Ramos (cell line): ENCODE results near the gene BTBD17.
"Not testable (repeated sequence)": the region's sequence is repeated elsewhere in the genome, so short reads cannot be mapped to it uniquely, and the experiment has no call there.

ENCODE experiments used
- in situ Hi-C: fragments of 300-500 bp; cut with MboI; formaldehyde crosslinking; loops from one replicate; pipeline ENCODE4 v1.14.3; 2022; ENCODE audit warnings: low sequenced_read_pairs; ENCODE audit not compliant: unreplicated experiment

The BTBD17 gene, protein sequence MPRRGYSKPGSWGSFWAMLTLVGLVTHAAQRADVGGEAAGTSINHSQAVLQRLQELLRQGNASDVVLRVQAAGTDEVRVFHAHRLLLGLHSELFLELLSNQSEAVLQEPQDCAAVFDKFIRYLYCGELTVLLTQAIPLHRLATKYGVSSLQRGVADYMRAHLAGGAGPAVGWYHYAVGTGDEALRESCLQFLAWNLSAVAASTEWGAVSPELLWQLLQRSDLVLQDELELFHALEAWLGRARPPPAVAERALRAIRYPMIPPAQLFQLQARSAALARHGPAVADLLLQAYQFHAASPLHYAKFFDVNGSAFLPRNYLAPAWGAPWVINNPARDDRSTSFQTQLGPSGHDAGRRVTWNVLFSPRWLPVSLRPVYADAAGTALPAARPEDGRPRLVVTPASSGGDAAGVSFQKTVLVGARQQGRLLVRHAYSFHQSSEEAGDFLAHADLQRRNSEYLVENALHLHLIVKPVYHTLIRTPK

DNA sequence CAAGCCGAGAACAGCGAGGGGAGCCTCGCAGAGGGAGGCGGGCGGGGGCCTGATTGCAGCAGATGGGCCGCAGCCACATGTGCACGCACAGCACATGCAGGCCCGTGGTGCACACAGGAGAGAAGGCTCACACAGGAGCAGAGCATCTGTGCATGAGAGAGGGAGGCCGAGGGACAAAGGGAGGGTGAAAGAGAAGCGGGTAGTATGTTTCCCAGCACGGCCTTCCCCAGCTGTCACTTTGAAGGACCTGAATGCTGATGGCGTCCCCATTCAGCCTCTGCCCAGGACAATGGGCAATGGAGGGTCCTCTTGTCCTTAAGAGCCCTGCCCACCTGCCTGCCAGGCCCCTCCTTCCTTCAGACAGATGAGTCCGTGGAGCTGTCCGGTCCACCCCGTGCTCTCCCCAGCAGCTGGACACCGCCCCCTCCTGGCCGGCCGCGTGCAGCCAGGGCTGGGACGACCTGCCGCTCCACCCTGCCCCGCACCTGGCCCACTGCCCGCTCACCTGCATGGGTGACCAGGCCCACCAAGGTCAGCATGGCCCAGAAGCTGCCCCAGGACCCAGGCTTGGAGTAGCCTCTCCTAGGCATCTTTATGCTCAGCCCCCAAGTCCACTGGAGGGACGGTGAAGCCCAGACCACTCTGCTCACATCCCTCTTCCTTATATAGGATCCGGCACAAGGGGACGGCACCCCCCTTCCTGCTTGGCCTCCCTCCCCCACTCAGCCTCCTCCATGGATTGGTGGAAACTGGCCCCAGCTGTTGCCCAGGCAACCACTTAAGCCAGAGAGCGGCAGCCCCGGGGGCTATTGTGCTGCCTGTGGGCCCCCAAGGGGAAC is at the start of gene BTBD17:
Gene BTBD17 (minus strand): TSS at position 639 of the 839 bp plus-strand sequence. CDS start 49 bp downstream, at position 590.
- in situ Hi-C loops, result no loop called here

DNA sequence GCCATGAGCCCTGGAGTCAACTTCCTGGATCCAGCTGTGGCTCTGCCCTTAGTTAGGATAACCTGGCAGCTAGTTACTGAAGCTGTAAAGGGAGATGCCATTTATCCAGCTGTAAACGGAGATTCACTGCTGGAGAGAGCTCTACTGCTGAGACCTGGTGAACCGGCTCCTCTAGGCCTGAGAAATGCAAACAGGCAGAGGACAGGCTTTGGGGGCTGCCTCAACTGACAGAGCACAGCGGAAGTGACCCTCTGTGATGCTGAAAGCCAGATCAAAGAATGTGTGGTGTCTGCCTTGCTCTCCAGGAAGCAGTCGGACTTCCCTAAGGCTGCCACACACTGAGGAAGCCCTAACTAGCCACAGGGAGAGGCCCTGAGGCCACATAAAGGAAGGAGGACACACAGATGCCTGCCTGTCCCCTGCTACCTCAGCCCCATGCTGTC is 48.4 kb upstream of the BTBD17 start:
- in situ Hi-C loops, result no loop called here

DNA sequence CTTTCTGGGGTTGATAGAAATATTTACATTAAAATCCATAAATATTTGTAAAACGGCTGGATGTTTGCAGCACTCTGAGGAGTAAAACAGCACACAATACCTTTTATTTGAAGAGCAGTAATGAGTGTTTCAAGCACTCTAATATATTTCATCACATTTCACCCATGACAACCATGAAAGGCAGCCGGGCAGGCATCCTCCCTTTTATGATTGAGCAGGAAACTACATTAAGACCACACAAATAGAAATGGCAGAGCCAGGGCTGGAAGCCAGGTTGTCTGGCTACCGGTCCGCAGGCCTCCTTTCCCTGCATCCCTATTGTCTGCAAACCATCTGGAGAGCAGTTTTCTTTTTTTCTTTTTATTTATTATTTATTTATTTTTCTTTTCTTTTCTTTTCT is 47.1 kb upstream of the BTBD17 start:
- in situ Hi-C loops, result no loop called here

DNA sequence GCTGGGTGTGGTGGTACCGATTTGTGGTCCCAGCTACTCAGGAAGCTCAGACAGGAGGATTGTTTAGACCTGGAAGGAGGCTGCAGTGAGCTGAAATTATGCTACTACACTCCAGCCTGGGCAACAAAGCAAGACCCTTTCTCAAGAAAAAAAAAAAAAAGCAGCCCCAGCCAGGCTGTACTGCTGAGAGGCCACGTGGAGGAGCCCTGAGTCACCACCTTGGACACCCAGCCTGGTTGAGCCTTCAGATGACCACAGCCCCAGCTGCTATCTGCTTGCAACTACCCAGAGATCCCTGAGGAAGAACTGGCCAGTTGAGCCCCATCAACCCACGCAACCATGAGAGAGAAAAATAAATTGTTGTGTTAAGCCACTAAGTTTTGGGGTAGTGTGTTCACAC is 46.6 kb upstream of the BTBD17 start:
- in situ Hi-C loops, result no loop called here

DNA sequence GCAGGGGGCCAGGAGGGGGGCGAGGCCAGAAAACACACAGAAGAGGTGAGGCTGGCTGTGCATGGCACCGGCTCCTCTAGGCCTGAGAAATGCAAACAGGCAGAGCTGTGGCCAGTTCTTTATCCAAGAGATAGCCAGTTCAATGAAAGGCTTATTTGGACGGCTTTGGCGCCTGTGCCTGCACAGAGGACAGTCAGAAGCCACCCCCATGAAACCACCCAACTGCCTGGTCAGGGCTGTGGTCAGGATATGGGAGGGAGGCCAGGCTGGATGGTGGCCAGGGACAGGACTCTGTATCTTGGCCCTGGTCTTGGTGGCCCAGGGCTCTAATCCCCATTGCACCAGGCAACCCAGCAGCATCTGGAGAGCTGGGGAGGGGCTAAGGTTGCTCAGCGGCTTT is 45.7 kb upstream of the BTBD17 start:
- in situ Hi-C loops, result no loop called here

DNA sequence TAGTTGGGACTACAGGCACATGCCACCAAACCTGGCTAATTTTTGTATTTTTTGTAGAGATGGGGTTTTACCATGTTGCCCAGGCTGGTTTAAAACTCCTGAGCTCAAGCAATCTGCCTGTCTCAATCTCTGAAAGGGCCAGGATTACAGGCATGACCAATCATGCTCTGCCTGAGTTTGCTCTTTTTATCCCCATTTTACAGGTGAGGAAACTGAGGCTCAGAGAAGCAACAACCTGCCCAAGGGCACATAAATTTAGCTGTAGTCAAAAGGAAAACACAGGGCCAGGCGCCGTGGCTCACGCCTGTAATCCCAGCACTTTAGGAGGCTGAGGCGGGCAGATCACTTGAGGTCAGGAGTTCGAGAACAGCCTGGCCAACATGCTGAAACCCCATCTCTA is 43.6 kb upstream of the BTBD17 start:
- in situ Hi-C loops, result not testable (repeated sequence)

DNA sequence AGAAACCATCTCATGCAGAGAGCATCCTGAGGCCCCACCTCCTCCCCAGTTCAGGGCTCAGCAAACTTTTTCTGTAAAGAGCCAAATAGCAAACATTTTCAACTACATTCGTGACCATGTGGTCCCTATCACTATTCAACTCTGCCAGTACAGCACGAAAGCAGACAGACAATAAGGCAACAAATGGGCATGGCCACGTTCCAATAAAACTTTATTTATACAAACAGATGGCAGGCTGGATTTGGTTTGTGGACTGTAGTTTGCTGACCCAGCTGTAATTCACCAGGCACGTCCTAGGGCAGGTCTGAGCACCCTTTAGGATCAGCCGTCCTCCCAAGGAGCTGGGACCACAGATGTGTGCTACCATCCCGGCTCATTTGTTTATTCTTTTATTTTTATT is 43.1 kb upstream of the BTBD17 start:
- in situ Hi-C loops, result no loop called here

DNA sequence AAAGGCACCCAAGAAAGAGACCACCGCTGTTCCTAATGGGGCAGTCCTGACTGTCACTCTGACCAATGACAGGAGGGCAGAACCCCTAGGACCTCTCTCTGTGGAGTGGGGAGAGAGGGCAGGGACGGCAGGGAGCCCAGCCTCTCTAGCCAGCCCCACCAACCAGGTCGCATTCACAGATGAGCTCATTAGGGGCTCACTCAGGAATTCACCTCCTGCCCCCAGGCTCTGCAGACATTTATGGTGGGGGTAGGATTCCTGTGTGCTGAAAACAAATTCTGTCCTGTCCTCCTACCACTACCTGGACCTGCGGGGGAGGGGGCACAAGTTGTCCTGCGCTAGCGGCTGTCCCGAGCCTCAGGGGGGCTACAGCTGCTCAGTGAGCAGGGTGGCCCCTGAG is 42.5 kb upstream of the BTBD17 start:
- in situ Hi-C loops, result no loop called here

DNA sequence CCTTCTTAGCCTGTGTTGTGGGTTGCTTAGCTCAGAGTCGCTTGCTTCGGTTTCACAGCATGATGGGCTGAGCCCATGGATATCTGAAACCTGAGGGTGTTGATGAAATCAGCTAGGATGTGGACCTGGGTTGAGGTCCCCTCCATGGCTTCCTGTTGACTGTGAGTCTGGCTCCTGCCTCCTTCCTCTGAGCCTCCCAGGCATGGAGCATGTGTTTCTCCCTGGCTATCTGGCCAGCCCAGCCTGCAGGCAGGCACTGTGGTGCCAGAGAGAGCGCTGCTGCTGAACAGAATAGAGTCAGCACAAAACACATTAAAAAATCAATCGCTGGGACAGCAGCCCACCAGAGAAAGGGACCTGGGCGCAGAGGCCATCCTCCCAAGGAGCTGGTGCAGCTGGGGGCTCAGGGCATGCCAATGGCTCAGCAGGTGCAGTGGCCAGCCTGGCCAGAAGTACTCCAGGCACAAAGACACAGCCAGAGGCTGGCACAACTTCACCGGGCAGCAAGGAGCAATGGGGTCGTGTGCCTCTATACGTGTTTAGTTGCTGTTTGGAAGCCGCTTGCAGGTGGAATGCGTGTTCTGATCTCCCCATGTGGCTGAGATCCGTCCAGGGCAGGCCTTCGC is 42.0 kb upstream of the BTBD17 start:
- in situ Hi-C loops, result no loop called here

DNA sequence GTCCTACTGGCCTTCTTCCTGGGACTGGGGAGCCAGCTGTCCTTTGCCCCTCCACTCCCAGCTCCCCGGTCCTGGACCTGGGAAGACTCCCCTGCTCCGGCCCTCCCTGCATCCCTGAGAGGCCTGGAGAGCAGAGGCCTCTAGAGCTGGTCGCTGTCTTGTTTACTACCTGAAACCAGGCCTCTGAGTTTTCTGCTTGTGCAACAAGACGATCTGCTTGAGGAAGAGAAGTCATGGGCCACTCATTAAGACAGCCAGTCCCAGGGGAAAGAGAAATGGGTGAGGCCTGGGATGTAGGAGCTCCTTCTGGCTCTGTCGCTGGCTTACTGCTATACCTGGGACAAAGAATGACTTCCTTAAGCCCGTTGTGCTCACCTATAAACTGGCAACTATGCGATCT is 40.4 kb upstream of the BTBD17 start:
- in situ Hi-C loops, result no loop called here

DNA sequence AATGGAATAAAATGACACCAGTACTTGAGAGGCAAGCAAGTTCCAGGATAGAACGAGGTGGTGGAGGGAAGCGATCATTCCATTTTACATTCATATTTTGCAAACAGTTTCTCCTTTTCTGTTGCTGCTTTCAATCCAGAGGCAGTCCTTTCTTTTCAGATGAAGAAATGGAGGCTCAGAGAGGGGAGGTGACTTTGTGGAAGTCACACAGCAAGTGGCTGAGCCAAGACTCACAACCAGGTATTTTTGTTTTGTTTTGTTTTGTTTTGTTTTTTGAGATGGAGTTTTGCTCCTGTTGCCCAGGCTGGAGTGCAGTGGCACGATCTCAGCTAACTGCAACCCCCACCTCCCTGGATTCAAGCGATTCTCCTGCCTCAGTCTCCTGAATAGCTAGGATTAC is 34.9 kb upstream of the BTBD17 start:
- in situ Hi-C loops, result no loop called here

DNA sequence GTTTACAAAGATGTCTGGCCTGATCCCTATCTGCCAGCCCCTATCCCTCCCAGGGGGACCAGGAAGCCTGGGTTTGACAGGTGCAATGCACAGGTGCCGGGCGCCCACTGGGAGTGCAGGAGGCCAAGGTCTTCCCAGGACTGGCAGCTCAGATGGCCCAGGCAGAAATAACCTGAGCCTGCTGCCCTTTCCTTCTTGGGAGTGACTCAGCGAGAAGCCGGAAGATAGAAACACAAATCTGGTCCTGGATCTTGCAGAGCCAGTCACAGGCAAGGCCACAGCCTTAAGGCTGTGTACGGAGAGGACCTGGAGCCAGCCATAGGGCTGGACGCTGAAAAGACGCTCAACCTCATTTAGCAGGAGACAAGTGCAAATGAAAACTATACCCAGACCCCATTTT is 33.3 kb upstream of the BTBD17 start:
- in situ Hi-C loops, result no loop called here

DNA sequence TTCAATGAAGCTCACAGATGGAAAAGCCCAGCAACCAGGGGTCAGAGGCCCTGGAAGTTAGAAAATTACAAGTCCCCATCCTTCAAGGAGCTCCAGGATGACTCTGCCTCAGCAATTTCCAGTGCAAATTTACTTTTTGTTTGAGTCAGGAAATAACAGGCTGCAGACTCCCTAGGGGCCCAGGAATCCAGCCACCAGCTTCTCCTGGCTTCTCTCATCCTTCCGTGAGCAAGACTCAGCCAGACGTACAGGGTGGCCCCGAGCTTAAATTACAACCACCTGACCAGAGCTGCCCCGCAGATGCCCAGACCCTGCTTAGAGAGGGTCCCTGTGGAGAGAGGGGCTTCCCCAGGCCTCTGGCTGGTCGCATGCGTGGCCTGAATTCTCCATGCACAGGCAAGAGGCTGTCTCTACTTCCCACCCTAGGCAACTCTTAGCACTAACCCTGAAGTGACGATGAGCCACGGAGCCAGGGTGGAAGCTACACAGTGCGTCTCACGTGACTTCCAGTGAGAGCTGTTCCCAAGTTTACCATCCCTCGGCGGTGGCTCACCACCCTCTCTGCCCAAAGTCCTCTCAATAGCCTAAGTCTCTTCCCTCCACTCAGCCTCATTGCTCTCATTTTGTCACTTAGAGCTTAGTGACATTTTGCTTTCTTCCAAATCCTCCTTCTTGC is 32.7 kb upstream of the BTBD17 start:
- in situ Hi-C loops, result no loop called here

DNA sequence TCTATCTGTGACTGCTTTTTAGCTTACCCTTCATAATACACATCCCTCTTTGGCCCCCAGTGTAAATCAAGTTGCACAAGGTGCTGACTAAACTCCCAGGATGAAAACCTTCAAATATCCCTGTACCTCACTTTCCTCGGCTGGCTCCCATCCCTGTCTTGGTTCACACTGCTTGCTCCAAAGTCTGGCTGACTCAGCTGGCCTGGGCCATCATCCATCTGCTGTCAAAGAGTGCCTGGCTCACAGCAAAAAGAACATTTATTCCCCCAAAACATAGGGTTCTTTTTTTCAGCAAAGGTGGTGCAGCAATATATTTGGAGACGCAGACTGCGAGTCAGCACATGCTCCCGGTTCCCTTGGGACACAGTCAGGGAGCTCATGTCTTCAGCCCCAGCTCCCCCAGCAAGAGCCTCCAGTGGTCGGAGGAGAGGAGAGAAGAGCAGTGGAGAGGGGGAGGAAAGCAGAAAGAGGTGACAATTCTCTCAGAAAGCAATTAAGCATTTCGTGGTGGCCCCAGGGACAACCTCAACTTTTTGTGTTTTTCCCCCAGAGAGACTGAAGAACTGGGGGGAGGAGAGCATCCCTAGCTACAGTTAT is 31.8 kb upstream of the BTBD17 start:
- in situ Hi-C loops, result no loop called here

DNA sequence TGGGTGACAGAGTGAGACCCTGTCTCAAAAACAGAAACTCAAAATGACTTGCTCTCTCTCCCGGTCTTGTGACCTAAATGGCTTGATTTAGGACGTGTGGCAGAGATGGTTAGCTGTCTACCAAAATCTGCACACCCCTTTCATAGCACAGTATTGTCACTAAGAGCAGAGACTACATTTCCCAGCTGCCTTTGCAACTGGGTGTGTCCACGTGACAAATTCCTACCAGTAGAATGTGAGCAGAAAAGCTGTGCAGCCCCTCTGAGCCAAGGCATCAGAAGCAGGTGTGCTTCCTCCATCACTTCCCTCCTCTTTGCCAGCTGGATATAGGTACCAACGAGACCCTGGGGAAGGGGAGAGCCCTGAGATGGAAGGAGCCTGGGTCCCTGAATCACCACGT is 31.2 kb upstream of the BTBD17 start:
- in situ Hi-C loops, result no loop called here

DNA sequence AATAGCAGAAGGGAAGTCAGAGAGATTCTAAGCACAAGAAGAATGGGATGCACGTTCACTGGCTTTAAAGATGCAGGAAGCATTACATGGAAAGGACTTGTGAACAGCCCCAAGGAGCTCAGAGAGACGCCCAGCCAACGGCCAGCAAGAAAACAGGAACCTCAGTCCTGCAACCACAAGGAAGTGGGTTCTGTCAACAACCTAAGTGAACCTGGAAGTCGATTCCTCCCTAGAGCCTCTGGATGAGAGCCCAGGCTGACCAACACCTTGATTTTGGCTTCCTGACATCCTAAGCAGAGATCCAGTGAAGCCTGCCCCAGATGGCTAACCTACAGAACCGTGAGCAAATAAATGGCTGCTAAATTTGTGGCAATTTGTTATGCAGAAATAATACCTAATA is 30.1 kb upstream of the BTBD17 start:
- in situ Hi-C loops, result no loop called here

DNA sequence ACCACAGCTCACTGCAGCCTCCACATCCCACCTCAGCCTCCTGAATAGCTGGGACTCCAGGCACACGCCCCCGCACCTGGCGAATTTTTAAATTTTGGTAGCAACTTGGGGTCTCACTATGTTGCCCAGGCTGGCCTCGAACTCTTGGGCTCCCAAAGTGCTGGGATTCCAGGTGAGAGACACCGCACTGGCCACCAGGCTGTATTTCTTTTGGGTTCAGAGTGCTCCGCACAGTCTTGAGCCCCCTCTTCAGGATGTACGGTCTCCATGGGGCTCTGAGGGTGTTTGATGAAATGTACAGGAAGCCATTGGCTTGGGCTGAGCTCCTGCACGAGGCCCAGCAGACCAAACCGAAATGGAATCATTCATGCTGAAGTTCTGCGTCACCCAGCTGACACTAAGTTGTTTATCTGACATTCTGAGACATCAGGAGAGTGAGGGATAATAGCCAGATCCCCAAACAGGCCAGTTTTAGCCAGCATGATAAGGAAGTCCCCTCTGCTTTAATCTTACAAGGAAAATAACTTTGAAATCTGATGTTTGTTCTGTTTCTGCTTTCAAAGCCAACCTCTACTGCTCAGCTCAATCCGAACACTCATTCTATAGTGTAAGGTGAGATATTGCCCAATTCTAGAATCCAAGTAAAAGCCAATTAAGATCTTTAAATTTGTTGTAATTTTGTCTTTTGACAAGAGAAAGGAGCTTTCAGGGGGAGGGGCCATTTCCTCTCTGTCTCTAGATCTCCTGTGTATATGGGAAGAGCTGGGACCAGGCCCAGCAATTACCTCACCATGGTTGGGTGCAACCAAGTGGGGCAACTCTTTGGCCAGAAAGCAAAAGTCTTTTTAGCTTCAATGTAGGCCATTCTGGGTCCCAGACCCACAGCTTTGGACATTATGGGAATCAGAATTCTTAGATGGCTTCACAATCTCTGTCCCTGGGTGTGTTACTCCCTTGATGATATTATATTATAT is 29.3 kb upstream of the BTBD17 start:
- in situ Hi-C loops, result no loop called here

DNA sequence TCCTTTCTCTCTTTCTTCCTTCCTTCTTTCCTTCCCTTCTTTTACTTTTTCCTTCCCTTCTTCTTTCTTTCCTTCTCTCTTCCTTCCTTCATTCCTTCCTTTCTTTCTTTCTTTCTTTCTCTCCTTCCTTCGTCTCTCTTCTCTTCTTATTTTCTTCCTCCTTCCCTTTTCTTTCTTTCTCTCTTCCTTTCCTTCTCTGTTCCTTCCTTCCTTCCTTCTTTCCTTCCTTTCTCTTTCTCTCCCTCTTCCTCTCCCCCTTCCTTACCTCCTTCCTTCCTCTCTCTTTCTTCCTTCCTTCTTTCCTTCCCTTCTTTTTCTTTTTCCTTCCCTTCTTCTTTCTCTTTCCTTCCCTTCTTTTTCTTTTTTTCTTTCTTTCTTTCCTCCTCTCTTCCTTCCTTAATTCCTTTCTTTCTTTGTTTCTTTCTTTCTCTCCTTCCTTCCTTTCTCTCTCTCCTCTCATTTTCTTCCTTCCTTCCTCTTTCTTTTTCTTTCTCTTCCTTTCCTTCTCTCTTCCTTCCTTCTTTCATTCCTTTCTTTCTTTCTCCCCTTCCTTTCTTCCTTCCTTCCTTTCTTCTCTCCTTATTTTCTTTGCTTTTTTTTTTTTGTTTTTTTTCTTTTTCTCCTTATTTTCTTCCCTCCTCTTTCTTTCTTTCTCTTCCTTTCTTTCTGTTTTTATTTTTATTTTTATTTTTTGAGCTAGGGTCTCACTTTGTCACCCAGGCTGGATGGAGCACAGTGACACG is 28.4 kb upstream of the BTBD17 start:
- in situ Hi-C loops, result no loop called here
